ENCODE data around the gene MBD6. TPM values are rescaled to one million over a fixed set of nuclear protein-coding genes. Genes with fewer than 3 reads are reported as not detected.
A peak's percentile ranks its signal among the peaks of the same experiment; 100 is the strongest.
"Not testable (repeated sequence)": the region's sequence is repeated elsewhere in the genome, so short reads cannot be mapped to it uniquely, and the experiment has no call there.

Gene MBD6
- total RNA-seq, 1 donor from 2014 or later, result 108 TPM

DNA sequence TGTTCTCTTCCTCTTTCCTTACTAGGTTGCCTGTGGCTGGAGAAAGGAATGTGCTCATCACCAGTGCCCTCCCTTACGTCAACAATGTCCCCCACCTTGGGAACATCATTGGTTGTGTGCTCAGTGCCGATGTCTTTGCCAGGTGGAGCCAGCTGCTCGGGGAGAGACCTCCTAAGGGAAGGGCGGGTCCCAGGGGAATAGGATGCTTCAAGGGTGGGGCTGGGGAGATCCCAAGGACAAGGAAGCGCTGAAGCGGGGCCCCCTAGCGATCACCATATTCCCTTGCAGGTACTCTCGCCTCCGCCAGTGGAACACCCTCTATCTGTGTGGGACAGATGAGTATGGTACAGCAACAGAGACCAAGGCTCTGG is 24.5 kb upstream of the MBD6 start:
- TF ChIP-seq, protein P1, sequence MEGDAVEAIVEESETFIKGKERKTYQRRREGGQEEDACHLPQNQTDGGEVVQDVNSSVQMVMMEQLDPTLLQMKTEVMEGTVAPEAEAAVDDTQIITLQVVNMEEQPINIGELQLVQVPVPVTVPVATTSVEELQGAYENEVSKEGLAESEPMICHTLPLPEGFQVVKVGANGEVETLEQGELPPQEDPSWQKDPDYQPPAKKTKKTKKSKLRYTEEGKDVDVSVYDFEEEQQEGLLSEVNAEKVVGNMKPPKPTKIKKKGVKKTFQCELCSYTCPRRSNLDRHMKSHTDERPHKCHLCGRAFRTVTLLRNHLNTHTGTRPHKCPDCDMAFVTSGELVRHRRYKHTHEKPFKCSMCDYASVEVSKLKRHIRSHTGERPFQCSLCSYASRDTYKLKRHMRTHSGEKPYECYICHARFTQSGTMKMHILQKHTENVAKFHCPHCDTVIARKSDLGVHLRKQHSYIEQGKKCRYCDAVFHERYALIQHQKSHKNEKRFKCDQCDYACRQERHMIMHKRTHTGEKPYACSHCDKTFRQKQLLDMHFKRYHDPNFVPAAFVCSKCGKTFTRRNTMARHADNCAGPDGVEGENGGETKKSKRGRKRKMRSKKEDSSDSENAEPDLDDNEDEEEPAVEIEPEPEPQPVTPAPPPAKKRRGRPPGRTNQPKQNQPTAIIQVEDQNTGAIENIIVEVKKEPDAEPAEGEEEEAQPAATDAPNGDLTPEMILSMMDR (IDR thresholded peaks at IDR 0.05; ENCODE audit: partially characterized antibody, unreplicated experiment), result no peak
- Mint-ChIP-seq H3K9me3 (ENCODE audit: unreplicated experiment) (peaks cover 11% of the 10 kb centered on the region), H3K4me1 (ENCODE audit: low read depth, unreplicated experiment) (peaks cover 16% of the 10 kb centered on the region), H3K36me3 (ENCODE audit: unreplicated experiment) (peaks cover 19% of the 10 kb centered on the region), H3K4me3 (ENCODE audit: unreplicated experiment) (no peak overlapping the region), H3K27me3 (ENCODE audit: unreplicated experiment) (peaks cover 3% of the 10 kb centered on the region), H3K27ac (ENCODE audit: unreplicated experiment) (peak overlapping the region; percentile 84)
- no peak for DNase-seq

DNA sequence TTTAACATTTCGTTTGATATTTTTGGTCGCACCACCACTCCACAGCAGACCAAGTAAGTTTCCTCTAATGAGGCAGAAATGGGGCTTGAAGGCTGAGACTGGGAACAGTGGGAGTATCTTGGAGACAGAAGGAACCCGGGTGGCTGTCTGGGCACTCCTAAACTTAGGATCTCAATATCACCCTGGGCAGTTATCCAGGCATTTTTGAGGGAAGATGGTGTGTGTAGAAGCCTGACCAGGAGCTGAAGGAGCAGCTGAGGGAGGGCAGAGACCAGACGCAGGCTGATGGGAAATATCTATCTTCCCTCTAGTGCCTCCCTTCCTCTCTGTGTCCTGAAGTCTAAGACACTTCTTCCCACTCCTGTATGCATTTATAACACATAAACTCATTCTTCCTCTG is 24.1 kb upstream of the MBD6 start:
- peaks cover 16% of the 10 kb centered on the region for H3K4me1 Mint-ChIP-seq (ENCODE audit: low read depth, unreplicated experiment)
- no peak overlapping the region for H3K4me3 Mint-ChIP-seq (ENCODE audit: unreplicated experiment)
- peaks cover 3% of the 10 kb centered on the region for H3K27me3 Mint-ChIP-seq (ENCODE audit: unreplicated experiment)
- peak overlapping the region; percentile 73 for H3K27ac Mint-ChIP-seq (ENCODE audit: unreplicated experiment)
- peaks cover 11% of the 10 kb centered on the region for H3K9me3 Mint-ChIP-seq (ENCODE audit: unreplicated experiment)
- no peak for DNase-seq
- H3K36me3 Mint-ChIP-seq (ENCODE audit: unreplicated experiment), result peaks cover 19% of the 10 kb centered on the region
- TF ChIP-seq, protein P1 (IDR thresholded peaks at IDR 0.05; ENCODE audit: partially characterized antibody, unreplicated experiment), result no peak

DNA sequence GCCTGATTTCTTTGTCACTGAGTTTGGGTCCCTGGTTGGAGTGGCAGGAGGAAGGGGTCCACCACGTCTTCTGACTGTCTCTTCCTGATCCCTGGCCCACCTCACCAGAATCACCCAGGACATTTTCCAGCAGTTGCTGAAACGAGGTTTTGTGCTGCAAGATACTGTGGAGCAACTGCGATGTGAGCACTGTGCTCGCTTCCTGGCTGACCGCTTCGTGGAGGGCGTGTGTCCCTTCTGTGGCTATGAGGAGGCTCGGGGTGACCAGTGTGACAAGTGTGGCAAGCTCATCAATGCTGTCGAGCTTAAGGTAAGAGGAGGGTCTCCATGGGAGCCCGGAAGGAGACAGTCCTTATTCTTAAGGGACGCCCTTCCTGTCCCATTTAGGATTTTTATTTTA is 22.4 kb upstream of the MBD6 start:
- TF ChIP-seq, protein P1 (IDR thresholded peaks at IDR 0.05; ENCODE audit: partially characterized antibody, unreplicated experiment), result no peak
- DNase-seq, result no peak
- Mint-ChIP-seq H3K36me3 (ENCODE audit: unreplicated experiment) (peaks cover 19% of the 10 kb centered on the region), H3K4me1 (ENCODE audit: low read depth, unreplicated experiment) (peaks cover 16% of the 10 kb centered on the region), H3K4me3 (ENCODE audit: unreplicated experiment) (no peak overlapping the region), H3K9me3 (ENCODE audit: unreplicated experiment) (peaks cover 11% of the 10 kb centered on the region), H3K27me3 (ENCODE audit: unreplicated experiment) (peaks cover 3% of the 10 kb centered on the region), H3K27ac (ENCODE audit: unreplicated experiment) (peak overlapping the region; percentile 43)

DNA sequence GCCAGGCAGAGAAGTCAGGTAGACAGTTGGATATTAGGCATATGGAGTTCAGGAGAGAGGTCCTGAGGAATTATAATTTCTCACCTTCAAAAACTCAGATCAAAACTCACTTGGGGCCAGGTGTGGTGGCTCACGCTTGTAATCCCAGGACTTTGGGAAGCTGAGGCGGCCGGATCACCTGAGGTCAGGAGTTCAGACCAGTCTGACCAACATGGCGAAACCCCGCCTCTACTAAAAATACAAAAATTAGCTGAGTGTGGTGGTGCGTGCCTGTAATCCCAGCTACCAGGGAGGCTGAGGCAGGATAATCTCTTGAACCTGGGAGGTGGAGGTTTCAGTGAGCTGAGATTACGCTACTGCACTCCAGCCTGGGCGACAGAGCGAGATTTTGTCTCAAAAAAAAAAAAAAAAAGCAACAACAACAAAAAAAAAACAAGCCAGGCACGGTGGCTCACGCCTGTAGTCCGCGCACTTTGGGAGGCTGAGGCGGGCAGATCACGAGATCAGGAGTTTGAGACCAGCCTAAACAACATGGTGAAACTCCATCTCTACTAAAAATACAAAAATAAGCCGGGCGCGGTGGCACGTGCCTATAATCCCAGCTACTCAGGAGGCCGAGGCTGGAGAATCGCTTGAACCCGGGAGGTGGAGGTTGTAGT is 20.2 kb upstream of the MBD6 start:
- not testable (repeated sequence) for DNase-seq; H3K4me3 Mint-ChIP-seq (ENCODE audit: unreplicated experiment); H3K27me3 Mint-ChIP-seq (ENCODE audit: unreplicated experiment); H3K4me1 Mint-ChIP-seq (ENCODE audit: low read depth, unreplicated experiment)
- H3K27ac Mint-ChIP-seq (ENCODE audit: unreplicated experiment), result peak overlapping the region; percentile 67
- H3K9me3 Mint-ChIP-seq (ENCODE audit: unreplicated experiment), result peaks cover 11% of the 10 kb centered on the region
- peaks cover 19% of the 10 kb centered on the region for H3K36me3 Mint-ChIP-seq (ENCODE audit: unreplicated experiment)

DNA sequence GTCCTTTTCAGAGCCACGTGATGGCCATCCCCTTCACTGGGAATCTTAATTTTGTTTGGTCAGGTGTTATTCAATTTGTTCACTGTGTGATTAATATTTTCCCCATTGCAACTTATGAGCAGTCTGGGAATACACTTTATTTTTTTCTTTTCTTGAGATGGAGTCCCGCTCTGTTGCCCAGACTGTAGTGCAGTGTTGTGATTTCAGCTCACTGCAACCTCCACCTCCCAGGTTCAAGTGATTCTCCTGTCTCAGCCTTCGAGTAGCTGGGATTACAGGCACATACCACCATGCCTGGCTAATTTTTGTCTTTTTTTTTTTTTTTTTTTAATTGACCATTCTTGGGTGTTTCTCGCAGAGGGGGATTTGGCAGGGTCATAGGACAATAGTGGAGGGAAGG is 16.1 kb upstream of the MBD6 start:
- Mint-ChIP-seq H3K27ac (ENCODE audit: unreplicated experiment) (peak overlapping the region; percentile 75), H3K36me3 (ENCODE audit: unreplicated experiment) (peaks cover 17% of the 10 kb centered on the region), H3K4me3 (ENCODE audit: unreplicated experiment) (peak overlapping the region; percentile 46)
- not testable (repeated sequence) for DNase-seq; H3K4me1 Mint-ChIP-seq (ENCODE audit: low read depth, unreplicated experiment); H3K9me3 Mint-ChIP-seq (ENCODE audit: unreplicated experiment); H3K27me3 Mint-ChIP-seq (ENCODE audit: unreplicated experiment)

DNA sequence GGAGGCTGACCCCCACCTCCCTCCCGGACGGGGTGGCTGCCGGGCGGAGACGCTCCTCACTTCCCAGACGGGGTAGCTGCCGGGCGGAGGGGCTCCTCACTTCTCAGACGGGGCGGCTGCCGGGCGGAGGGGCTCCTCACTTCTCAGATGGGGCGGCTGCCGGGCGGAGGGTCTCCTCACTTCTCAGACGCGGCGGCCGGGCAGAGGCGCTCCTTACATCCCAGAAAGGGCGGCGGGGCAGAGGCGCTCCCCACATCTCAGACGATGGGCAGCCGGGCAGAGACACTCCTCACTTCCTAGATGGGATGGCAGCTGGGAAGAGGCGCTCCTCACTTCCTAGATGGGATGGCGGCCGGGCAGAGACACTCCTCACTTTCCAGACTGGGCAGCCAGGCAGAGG is 14.8 kb upstream of the MBD6 start:
- not testable (repeated sequence) for H3K4me1 Mint-ChIP-seq (ENCODE audit: low read depth, unreplicated experiment); H3K27ac Mint-ChIP-seq (ENCODE audit: unreplicated experiment); H3K4me3 Mint-ChIP-seq (ENCODE audit: unreplicated experiment); DNase-seq
- H3K36me3 Mint-ChIP-seq (ENCODE audit: unreplicated experiment), result peaks cover 12% of the 10 kb centered on the region
- H3K27me3 Mint-ChIP-seq (ENCODE audit: unreplicated experiment), result peaks cover 10% of the 10 kb centered on the region
- H3K9me3 Mint-ChIP-seq (ENCODE audit: unreplicated experiment), result peaks cover 12% of the 10 kb centered on the region

Measured in glutamatergic neuron (in vitro differentiated cells).